ENCODE results near the gene RIPOR2. TPM values are rescaled to one million over a fixed set of nuclear protein-coding genes. Genes with fewer than 3 reads are reported as not detected.

The RIPOR2 gene
- total and polyA plus RNA-seq, 2 of the 13 experiments (the other 11 are each of a cell fraction or from before 2014, with no cell fraction given): 0.02 to 0.05 TPM

GRCh38 chr6:24974182-24975171 is 38.7 kb upstream of the RIPOR2 start (continued):
- TF ChIP-seq ZNF260 (CRISPR knock-in tag; IDR thresholded peaks at IDR 0.05; ENCODE audit: borderline replicate concordance, low read depth) (no peak), MBNL3 (CRISPR knock-in tag; conservative IDR thresholded peaks at IDR 0.05) (no peak), ATF4 (CRISPR knock-in tag; IDR thresholded peaks at IDR 0.05) (no peak), ZNF121 (CRISPR knock-in tag; IDR thresholded peaks at IDR 0.05) (no peak)

- BruUV-seq (replicated peaks): no TSS peak
- 17% methylated on average over 3 of the region's 3 CpGs for WGBS (ENCODE audit: low lambda C conversion rate)
- FAIRE-seq: no peak
- Histone ChIP-seq H3K27ac (ENCODE audit: extremely low read length, insufficient read depth, low read length) (no peak overlapping the region), H3K36me3 (replicated peaks in 1 of 2; ENCODE audit: control insufficient read depth in 1 of 2, insufficient read depth in 2 of 2, low read length in 2 of 2) (no peaks in the 10 kb centered on the region), H3K27me3 (ENCODE audit: control insufficient read depth in 1 of 2, insufficient read depth in 2 of 2, low read length in 2 of 2) (no peaks in the 10 kb centered on the region; a peak in 1 of 5 replicates), H2AFZ (ENCODE audit: low read length) (no peak overlapping the region), H3K4me3 (replicated peaks in 1 of 3; ENCODE audit: insufficient read depth in 1 of 3, low read depth in 2 of 3, low read length in 3 of 3) (no peak overlapping the region), H3K9me3 (ENCODE audit: low read length) (no peaks in the 10 kb centered on the region), H3K9ac (ENCODE audit: insufficient read depth, low read depth, low read length) (no peak overlapping the region), H3K4me2 (ENCODE audit: low read depth, low read length) (no peak overlapping the region), H3K79me2 (ENCODE audit: insufficient read depth, low read length) (no peaks in the 10 kb centered on the region), H3K4me1 (ENCODE audit: insufficient read depth, low read length) (no peaks in the 10 kb centered on the region), H4K20me1 (ENCODE audit: insufficient read depth, low read length) (no peaks in the 10 kb centered on the region)
- peak; percentile 75 for TF ChIP-seq MAFF (IDR thresholded peaks at IDR 0.05; ENCODE audit: low read depth, low read length)
- TF ChIP-seq JUND (CRISPR knock-in tag; IDR thresholded peaks at IDR 0.05): no peak
- peak; percentile 51 to 90; a peak in 3 of 4 replicates for TF ChIP-seq MAFK (conservative IDR thresholded peaks at IDR 0.05 in 1 of 2, IDR thresholded peaks at IDR 0.05 in 1 of 2; ENCODE audit: low read length in 2 of 2)
- TF ChIP-seq ZKSCAN1 (IDR thresholded peaks at IDR 0.05; ENCODE audit: low read length): no peak
- in situ Hi-C loops (cut with HindIII; ENCODE audit: extremely low pct_ligation_motif_present, low pct_unique_long_range_greater_than_20kb): no loop called here
- intact Hi-C loops (cut with micrococcal nuclease; ENCODE audit: unreplicated experiment): no loop called here
- ChIA-PET CTCF (ENCODE audit: low intra/inter-chr PET ratio, low total read pairs) (no interaction called here), POLR2A (no interaction called here)
- DNase-seq (ENCODE audit: low spot score): no peak
- no peak for ATAC-seq
These were observed 36.7 kb upstream of the RIPOR2 start for GRCh38 chr6:24972311-24972958.
